Pancreas (tissue), 10 donors: Measurements from ENCODE around the gene VNN1. TPM values are rescaled to one million over a fixed set of nuclear protein-coding genes. Genes with fewer than 3 reads are reported as not detected.

ENCODE experiments used
- ATAC-seq, 4 donors: fragments of 200-7000 bp; cut with Tn5 transposase; one replicate each; pipeline versions ENCODE4 v1.8.0 to v1.9.1; 2020; ENCODE audit warnings: mild to moderate bottlenecking in 4 of 4, moderate library complexity in 4 of 4
- DNase-seq, 6 donors: peaks; one replicate each; pipeline ENCODE4 v3.0.0-alpha.2; 2020
- FAIRE-seq: peaks from 2 replicates; lab custom pipeline; 2012; peaks lifted over from hg19 to GRCh38; lab: Jason Lieb, UNC
- H3K27ac ChIP-seq, 4 donors: fragments of 200-600 bp; sonication (generic); 1 replicate in 3 of 4; 2 replicates in 1 of 4; pipeline versions ENCODE4 v1.5.0 to v1.8.0; 2020
- H3K27me3 ChIP-seq, 4 donors: fragments of 200-600 bp; one replicate each; pipeline ENCODE4 v1.8.0; 2021
- H3K36me3 ChIP-seq, 3 donors: fragments of 200-600 bp; sonication (generic) in 1 of 3; one replicate each; pipeline versions ENCODE4 v1.5.0 to v1.8.0; 2020 to 2021
- H3K4me1 ChIP-seq, 3 donors: fragments of 200-600 bp; one replicate each; pipeline ENCODE4 v1.8.0; 2021
- H3K4me3 ChIP-seq, 4 donors: fragments of 200-600 bp; sonication (generic) in 2 of 4; one replicate each; pipeline versions ENCODE4 v1.5.0 to v1.8.0; 2020 to 2021
- H3K9me3 ChIP-seq, 4 donors: fragments of 200-600 bp; one replicate each; pipeline ENCODE4 v1.8.0; 2021
- WGBS, 2 donors: extraction: QIAGEN DNeasy Blood & Tissue Kit; methylation state at CpG; one replicate each; pipeline ENCODE4 v1.1.7; 2013; 5-methylcytosine and 5-hydroxymethylcytosine counted together
- intact Hi-C, 3 donors: fragments of 100-400 bp; cut with DNase I; formaldehyde crosslinking; loops; one replicate each; pipeline versions ENCODE4 v1.11.1 to v1.14.2; 2022
- polyA plus RNA-seq, 2 donors: library from polyadenylated mRNA; stranded (reverse); fragments of 200-250 nt; gene quantifications; one replicate each; pipeline ENCODE4 v1.2.3, GENCODE V29; 2013
- total RNA-seq, 6 donors: library from RNA; stranded (reverse); fragmentation: NEBNext Ultra II Directional in 4 of 6; extraction: Animal tissue kit (Norgen Biotek cat#: 25700) in 4 of 6; gene quantifications; one replicate each; pipeline versions ENCODE4 v1.2.1 to v1.2.4, GENCODE V29; 2021 to 2023
- TF ChIP-seq, protein P1 (sequence below), 4 donors: fragments of 200-600 bp; sonication (generic) in 3 of 4; IDR thresholded peaks; one replicate each; pipeline versions ENCODE4 v1.5.0 to v1.8.0; 2021; ENCODE audit warnings: antibody characterized with exemption in 4 of 4
- donor health status: healthy with polysubstance abuse.
- donor health status: DM: no; HTN: no; CAD: no; lungs with moderate emphysema.
- donor health status: DM: no; HTN: no; CAD: no.
- donor health status: control.
- donor health status: control.
- donor health status: Bipolar disorder and iron deficiency.
- donor health status: DM: yes; HTN: yes; CAD: no.
- donor health status: DM: no; HTN: no; CAD: no.
- donor health status: DM: no; HTN: no; CAD: no.
- donor health status: DM: yes; HTN: yes; CAD: no.

The VNN1 gene
- total and polyA plus RNA-seq, 8 donors: 0.13 to 4.7 (median 1.0) TPM

DNA sequence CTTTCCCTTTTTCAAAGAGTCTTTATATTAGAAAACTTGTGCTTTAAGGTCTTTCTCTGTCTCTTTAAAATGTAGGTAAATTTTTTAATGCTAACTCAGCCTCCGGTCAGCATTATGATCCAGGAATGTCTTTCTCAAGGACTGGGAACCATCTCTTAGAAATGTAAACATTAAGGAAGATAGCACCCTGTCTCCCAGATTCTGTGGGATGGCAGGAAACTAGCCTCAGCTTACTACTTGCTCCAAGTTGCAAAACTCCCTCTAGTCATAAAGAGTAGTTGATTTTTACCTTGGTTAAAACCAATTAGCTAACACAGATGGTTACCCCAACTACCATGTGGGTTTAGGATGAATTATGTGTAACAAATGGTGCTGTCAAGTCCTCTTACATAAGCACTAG is 50.2 kb downstream of the VNN1 start:
- ATAC-seq (no peak), FAIRE-seq (no peak), DNase-seq (no peak)
- H3K9me3 ChIP-seq: no peaks in the 10 kb centered on the region
- no peaks in the 10 kb centered on the region for H3K36me3 ChIP-seq
- WGBS, 2 donors: 82 to 85% methylated on average over 1 of the region's 1 CpG
- TF ChIP-seq, protein P1, sequence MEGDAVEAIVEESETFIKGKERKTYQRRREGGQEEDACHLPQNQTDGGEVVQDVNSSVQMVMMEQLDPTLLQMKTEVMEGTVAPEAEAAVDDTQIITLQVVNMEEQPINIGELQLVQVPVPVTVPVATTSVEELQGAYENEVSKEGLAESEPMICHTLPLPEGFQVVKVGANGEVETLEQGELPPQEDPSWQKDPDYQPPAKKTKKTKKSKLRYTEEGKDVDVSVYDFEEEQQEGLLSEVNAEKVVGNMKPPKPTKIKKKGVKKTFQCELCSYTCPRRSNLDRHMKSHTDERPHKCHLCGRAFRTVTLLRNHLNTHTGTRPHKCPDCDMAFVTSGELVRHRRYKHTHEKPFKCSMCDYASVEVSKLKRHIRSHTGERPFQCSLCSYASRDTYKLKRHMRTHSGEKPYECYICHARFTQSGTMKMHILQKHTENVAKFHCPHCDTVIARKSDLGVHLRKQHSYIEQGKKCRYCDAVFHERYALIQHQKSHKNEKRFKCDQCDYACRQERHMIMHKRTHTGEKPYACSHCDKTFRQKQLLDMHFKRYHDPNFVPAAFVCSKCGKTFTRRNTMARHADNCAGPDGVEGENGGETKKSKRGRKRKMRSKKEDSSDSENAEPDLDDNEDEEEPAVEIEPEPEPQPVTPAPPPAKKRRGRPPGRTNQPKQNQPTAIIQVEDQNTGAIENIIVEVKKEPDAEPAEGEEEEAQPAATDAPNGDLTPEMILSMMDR (IDR thresholded peaks at IDR 0.05): no peak
- H3K4me3 ChIP-seq: no peak overlapping the region
- no peak overlapping the region for H3K27ac ChIP-seq
- intact Hi-C loops: no loop called here
- H3K4me1 ChIP-seq: no peaks in the 10 kb centered on the region
- no peaks in the 10 kb centered on the region for H3K27me3 ChIP-seq

DNA sequence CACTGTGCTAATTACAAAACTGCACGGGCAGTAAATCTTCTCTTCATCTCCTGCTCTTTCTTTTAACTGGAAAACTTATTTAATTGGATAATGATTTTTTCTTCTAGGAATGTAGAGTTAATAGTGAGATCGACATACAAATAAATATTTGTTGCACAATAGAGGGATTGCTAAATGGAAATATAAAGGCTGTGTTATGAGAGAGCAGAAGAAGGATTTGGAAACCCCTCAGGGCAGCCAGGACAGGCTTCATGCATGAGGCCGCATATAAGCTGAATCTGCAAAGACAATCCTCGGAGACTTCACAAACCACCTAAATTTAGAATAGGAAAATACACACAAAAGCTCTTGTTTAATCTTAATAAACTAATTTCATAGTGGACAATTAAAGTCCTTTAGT is 51.9 kb downstream of the VNN1 start:
- WGBS, 2 donors: 78 to 88% methylated on average over 4 of the region's 4 CpGs
- ATAC-seq (no peak), DNase-seq (no peak), FAIRE-seq (no peak)
- Histone ChIP-seq H3K36me3 (no peaks in the 10 kb centered on the region), H3K9me3 (no peaks in the 10 kb centered on the region), H3K4me3 (no peak overlapping the region), H3K27me3 (no peaks in the 10 kb centered on the region), H3K4me1 (no peaks in the 10 kb centered on the region), H3K27ac (no peak overlapping the region)
- intact Hi-C loops: no loop called here
- TF ChIP-seq, protein P1 (IDR thresholded peaks at IDR 0.05): no peak

DNA sequence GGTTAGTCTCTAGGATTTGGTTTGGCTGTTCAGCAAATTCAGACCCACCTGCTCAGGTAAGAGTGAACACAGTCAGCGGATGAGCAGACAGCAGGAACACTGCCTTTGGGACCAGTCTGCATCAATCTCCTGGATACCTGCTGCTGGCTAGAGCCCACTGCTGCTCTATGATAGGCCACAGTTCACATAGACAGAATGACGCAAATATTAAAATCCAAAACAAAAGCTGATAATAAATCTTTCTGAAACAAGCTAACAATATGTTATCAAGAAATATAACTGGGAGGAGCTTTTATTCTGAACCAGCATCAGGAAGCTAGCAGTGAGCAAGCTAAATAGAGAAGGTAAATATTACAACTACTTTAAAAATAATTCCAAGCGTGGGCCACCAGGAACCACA is 54.8 kb downstream of the VNN1 start, which contains the start of gene TAAR1:
TSS of gene TAAR1 (minus strand) at position 101 of the 400 bp plus-strand sequence. CDS start 13,179 bp downstream, outside the sequence.
- H3K4me1 ChIP-seq: no peaks in the 10 kb centered on the region
- DNase-seq (no peak), FAIRE-seq (no peak), ATAC-seq (no peak)
- no peak within 1 kb of the TSS for H3K27ac ChIP-seq
- WGBS, 2 donors: 72 to 89% methylated on average over 3 of the region's 3 CpGs
- no peak within 1 kb of the TSS for H3K4me3 ChIP-seq
- H3K27me3 ChIP-seq: no peaks in the 10 kb centered on the region
- intact Hi-C loops: no loop called here
- TF ChIP-seq, protein P1 (IDR thresholded peaks at IDR 0.05): no peak
- no peaks in the 10 kb centered on the region for H3K36me3 ChIP-seq
- no peaks in the 10 kb centered on the region for H3K9me3 ChIP-seq

DNA sequence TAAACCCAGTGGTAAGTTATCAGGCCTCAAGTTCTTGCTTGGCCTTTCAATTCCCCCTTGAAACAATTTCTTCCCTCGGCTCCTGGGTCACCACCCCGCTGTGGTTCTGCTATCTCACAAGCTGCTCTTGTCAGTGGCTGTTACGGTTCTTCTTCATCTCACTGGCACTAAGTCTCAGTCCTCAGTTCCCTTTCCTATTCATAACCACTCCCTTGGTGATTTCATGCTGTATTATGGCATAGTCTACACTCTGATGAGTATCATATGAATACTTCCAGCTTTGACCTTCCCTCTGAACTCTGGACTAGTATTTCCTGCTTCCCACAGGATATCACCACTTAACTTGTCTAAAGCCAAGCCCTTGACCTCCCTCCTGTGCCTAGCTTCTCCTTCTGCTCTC is 62.8 kb downstream of the VNN1 start:
- Histone ChIP-seq H3K27me3 (no peaks in the 10 kb centered on the region), H3K4me3 (no peak overlapping the region), H3K4me1 (peaks cover 7 to 16% (median 7%) of the 10 kb centered on the region in 3 donors), H3K36me3 (no peaks in the 10 kb centered on the region), H3K27ac (no peak overlapping the region), H3K9me3 (no peaks in the 10 kb centered on the region)
- ATAC-seq (peak in 1 of 4 donors; percentile 20), FAIRE-seq (no peak), DNase-seq (no peak)
- 93% methylated on average over 3 of the region's 3 CpGs for WGBS, 2 donors
- TF ChIP-seq, protein P1 (IDR thresholded peaks at IDR 0.05): no peak
- intact Hi-C loops: no loop called here

DNA sequence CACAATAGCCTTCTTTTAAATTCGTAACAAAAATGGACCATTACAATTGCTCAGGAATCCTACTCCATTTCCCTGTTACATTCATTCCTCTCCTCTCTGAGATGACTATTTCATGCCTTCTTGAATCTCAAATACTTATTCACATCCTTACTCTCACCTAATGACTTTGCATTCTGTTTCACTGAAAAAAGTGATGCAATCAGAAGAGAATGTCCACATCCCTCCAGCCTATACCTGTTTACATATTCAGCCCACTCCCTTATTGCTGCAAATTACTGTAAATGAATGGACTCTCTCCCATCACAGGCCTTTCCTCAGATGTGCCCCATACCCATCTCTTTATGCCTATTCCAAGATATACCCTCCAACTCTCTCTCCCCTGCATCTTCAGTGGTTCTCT is 63.4 kb downstream of the VNN1 start:
- Histone ChIP-seq H3K9me3 (no peaks in the 10 kb centered on the region), H3K36me3 (no peaks in the 10 kb centered on the region), H3K4me3 (no peak overlapping the region), H3K4me1 (peaks cover 7 to 16% (median 7%) of the 10 kb centered on the region in 3 donors), H3K27me3 (no peaks in the 10 kb centered on the region), H3K27ac (no peak overlapping the region)
- intact Hi-C loops: no loop called here
- 87 to 96% methylated on average over 1 of the region's 1 CpG for WGBS, 2 donors
- DNase-seq: no peak
- no peak for ATAC-seq
- TF ChIP-seq, protein P1 (IDR thresholded peaks at IDR 0.05): no peak
- no peak for FAIRE-seq
